GM23248 (cell line): ENCODE measurements around the gene ACACA. TPM values are rescaled to one million over a fixed set of nuclear protein-coding genes. Genes with fewer than 3 reads are reported as not detected.
A peak's percentile ranks its signal among the peaks of the same experiment; 100 is the strongest.

Experiments used
- DNase-seq: peaks from one replicate; pipeline ENCODE4 v3.0.0-alpha.2; 2015
- H2AFZ ChIP-seq: fragments of 200-600 bp; sonication (generic); 2 replicates; pipeline ENCODE4 v1.6.1; 2016; ENCODE audit warnings: antibody characterized with exemption
- H3F3A ChIP-seq: fragments of 200-600 bp; sonication (generic); 2 replicates; pipeline ENCODE4 v1.6.1; 2016; ENCODE audit warnings: mild to moderate bottlenecking, antibody characterized with exemption, mixed run types; ENCODE audit not compliant: insufficient read depth
- H3K27ac ChIP-seq: fragments of 200-600 bp; sonication (generic); 2 replicates; pipeline ENCODE4 v1.5.1; 2016; ENCODE audit warnings: mild to moderate bottlenecking
- H3K27me3 ChIP-seq: fragments of 200-600 bp; sonication (generic); replicated peaks from 2 replicates; pipeline ENCODE4 v1.6.1; 2016; ENCODE audit warnings: mild to moderate bottlenecking; ENCODE audit not compliant: insufficient read depth
- H3K36me3 ChIP-seq: fragments of 200-600 bp; sonication (generic); 2 replicates; pipeline ENCODE4 v1.6.1; 2016; ENCODE audit warnings: low read depth, mild to moderate bottlenecking
- H3K4me1 ChIP-seq: fragments of 200-600 bp; sonication (generic); 2 replicates; pipeline ENCODE4 v1.6.1; 2016; ENCODE audit warnings: mild to moderate bottlenecking; ENCODE audit not compliant: insufficient read depth
- H3K4me2 ChIP-seq: fragments of 200-600 bp; sonication (generic); one replicate; pipeline ENCODE4 v1.6.1; 2016; ENCODE audit warnings: mild to moderate bottlenecking; ENCODE audit not compliant: unreplicated experiment
- H3K4me3 ChIP-seq: fragments of 200-600 bp; sonication (generic); 2 replicates; pipeline ENCODE4 v1.5.1; 2016; ENCODE audit warnings: mild to moderate bottlenecking
- H3K79me2 ChIP-seq: fragments of 200-600 bp; sonication (generic); 2 replicates; pipeline ENCODE4 v1.6.1; 2016; ENCODE audit warnings: mild to moderate bottlenecking; ENCODE audit not compliant: insufficient read depth
- H3K9ac ChIP-seq: fragments of 200-600 bp; sonication (generic); 2 replicates; pipeline ENCODE4 v1.6.1; 2016; ENCODE audit warnings: mild to moderate bottlenecking
- H3K9me2 ChIP-seq: fragments of 200-600 bp; sonication (generic); 2 replicates; pipeline ENCODE4 v1.6.1; 2016; ENCODE audit warnings: mixed run types, mild to moderate bottlenecking, moderate library complexity; ENCODE audit not compliant: insufficient read depth
- H3K9me3 ChIP-seq: fragments of 200-600 bp; sonication (generic); one replicate; pipeline ENCODE4 v1.6.1; 2017; ENCODE audit warnings: low read depth
- H4K20me1 ChIP-seq: fragments of 200-600 bp; sonication (generic); 2 replicates; pipeline ENCODE4 v1.6.0; 2016; ENCODE audit not compliant: insufficient read depth
- EZH2 ChIP-seq: fragments of 200-600 bp; sonication (generic); IDR thresholded peaks from 2 replicates; pipeline ENCODE4 v1.6.1; 2018; ENCODE audit warnings: antibody characterized with exemption, mild to moderate bottlenecking; ENCODE audit not compliant: insufficient read depth, poor library complexity, severe bottlenecking
- EZH2phosphoT487 ChIP-seq: fragments of 200-600 bp; sonication (generic); IDR thresholded peaks from 2 replicates; pipeline ENCODE4 v1.6.1; 2018; ENCODE audit warnings: antibody characterized with exemption, moderate library complexity, mild to moderate bottlenecking, low read depth; ENCODE audit not compliant: insufficient read depth
- WGBS, 2 experiments: methylation state at CpG; one replicate each; pipeline ENCODE4 v1.1.6; 2015 to 2017; ENCODE audit warnings: low lambda C conversion rate in 2 of 2, low coverage in 1 of 2; ENCODE audit errors: missing lambda C conversion rate in 2 of 2; 5-methylcytosine and 5-hydroxymethylcytosine counted together
- in situ Hi-C: fragments of 300-500 bp; cut with MboI; formaldehyde crosslinking; loops from 2 replicates; pipeline ENCODE4 v1.15.0; 2020
- polyA plus RNA-seq: library from polyadenylated mRNA; unstranded; fragments of >200 nt; fragmentation: Nextera tagmentation; extraction: Ambion mirVana; gene quantifications from 2 replicates; pipeline ENCODE4 v1.2.1, GENCODE V29; 2016
- total RNA-seq: library from RNA; depleted of rRNA; stranded (reverse); fragments of >200 nt; shearing (Covaris generic); gene quantifications from 2 replicates; pipeline ENCODE4 v1.2.3, GENCODE V29; 2014

Gene ACACA
- total and polyA plus RNA-seq, 2 experiments from 2014 or later, result 10.2 to 21.9 TPM

- in situ Hi-C loops, result no loop called here
- Histone ChIP-seq H2AFZ (no peak overlapping the region), H3K9me2 (no peaks in the 10 kb centered on the region), H4K20me1 (no peaks in the 10 kb centered on the region), H3K4me3 (no peak overlapping the region), H3F3A (no peaks in the 10 kb centered on the region), H3K79me2 (peaks cover 39% of the 10 kb centered on the region), H3K4me1 (peaks cover 9% of the 10 kb centered on the region), H3K36me3 (no peaks in the 10 kb centered on the region), H3K9ac (no peak overlapping the region), H3K27me3 (no peaks in the 10 kb centered on the region), H3K27ac (no peak overlapping the region), H3K4me2 (no peak overlapping the region), H3K9me3 (no peaks in the 10 kb centered on the region)
- TF ChIP-seq EZH2 (no peak), EZH2phosphoT487 (no peak)
- no peak for DNase-seq
These were observed 6.1 kb downstream of the ACACA start for GRCh38 chr17:37400505-37400904.

DNA sequence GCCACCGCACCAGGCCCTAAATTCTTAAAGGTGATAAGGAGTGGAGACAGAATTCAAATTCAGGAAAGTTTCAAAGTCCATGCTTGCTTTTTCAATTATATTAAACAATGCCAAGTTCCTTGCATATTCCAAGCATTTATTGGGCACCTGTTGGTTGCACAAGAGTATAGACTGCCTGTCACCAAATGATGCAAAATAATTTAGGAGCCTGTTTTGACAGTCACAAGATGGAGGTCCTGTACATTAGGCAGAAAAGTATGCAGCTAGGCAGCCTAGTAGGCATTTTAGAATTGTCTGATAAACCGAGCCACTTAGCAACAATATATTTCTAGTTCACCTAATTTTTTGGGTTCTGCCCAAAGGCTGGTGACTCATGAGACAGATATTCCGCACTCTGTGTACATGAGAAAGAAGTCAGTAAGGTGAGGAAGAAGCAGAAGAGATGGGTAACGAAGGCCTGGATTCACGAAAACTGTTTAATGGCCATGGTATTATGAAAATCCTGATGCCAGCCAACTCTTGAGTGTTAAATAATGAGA lies 7.3 kb downstream of the ACACA start:
- DNase-seq, result no peak
- TF ChIP-seq EZH2phosphoT487 (no peak), EZH2 (no peak)
- H3K9me3 ChIP-seq, result no peaks in the 10 kb centered on the region
- no peaks in the 10 kb centered on the region for H3K9me2 ChIP-seq
- no peaks in the 10 kb centered on the region for H4K20me1 ChIP-seq
- H3K4me1 ChIP-seq, result no peaks in the 10 kb centered on the region
- no peak overlapping the region for H3K9ac ChIP-seq
- H3K4me2 ChIP-seq, result no peak overlapping the region
- WGBS, 2 experiments, result 84 to 87% methylated on average over 5 of the region's 5 CpGs
- H3K27ac ChIP-seq, result no peak overlapping the region
- in situ Hi-C loops, result no loop called here
- H2AFZ ChIP-seq, result no peak overlapping the region
- no peaks in the 10 kb centered on the region for H3F3A ChIP-seq
- H3K36me3 ChIP-seq, result no peaks in the 10 kb centered on the region
- no peak overlapping the region for H3K4me3 ChIP-seq
- H3K79me2 ChIP-seq, result peaks cover 27% of the 10 kb centered on the region
- H3K27me3 ChIP-seq, result no peaks in the 10 kb centered on the region

- Histone ChIP-seq H3K9me2 (no peaks in the 10 kb centered on the region), H3K79me2 (no peaks in the 10 kb centered on the region; the same call in 1 of the 2 replicates), H3K9me3 (no peaks in the 10 kb centered on the region), H2AFZ (no peak overlapping the region), H3K27me3 (no peaks in the 10 kb centered on the region), H3K4me1 (peaks cover 11% of the 10 kb centered on the region; the same call in 1 of the 2 replicates), H3K27ac (no peak overlapping the region), H4K20me1 (no peaks in the 10 kb centered on the region), H3K9ac (no peak overlapping the region), H3K4me2 (no peak overlapping the region), H3K36me3 (no peaks in the 10 kb centered on the region), H3K4me3 (no peak overlapping the region), H3F3A (peaks cover 17% of the 10 kb centered on the region)
- 81 to 86% methylated on average over 7 of the region's 7 CpGs for WGBS, 2 experiments
- DNase-seq, result no peak
- in situ Hi-C loops, result no loop called here
- TF ChIP-seq EZH2phosphoT487 (no peak), EZH2 (no peak)
These were observed 13.3 kb downstream of the ACACA start for GRCh38 chr17:37393352-37393751.

DNA sequence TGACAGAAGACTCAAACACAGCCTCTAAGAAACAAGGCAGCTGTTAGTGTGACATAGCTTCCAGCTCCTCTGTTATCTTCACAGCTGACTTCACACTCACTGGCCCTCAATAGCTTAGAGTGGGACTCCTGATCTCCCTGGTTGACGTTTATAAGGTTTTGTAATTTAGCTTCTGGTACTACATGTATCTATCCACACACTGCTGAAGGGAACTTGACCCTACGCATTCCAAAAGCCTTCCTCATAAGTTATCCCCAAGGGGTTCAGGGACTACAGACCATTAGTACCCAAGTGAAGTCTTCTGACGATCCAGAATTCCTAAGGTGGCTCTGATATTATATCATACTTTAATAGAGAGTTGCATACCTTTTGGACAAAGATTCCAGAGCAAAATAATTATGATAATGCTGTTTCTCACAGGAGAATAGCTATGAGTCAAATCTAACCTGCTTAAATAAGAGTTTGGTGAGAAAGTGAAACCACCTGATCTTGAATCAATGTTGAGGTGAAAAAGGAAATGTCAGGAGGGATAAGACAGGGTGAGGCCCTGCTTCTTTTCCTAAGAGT lies 14.5 kb downstream of the ACACA start:
- Histone ChIP-seq H3F3A (peaks cover 17% of the 10 kb centered on the region), H3K4me3 (no peak overlapping the region), H3K27ac (peak overlapping the region; percentile 1; the same call in 1 of the 2 replicates), H3K36me3 (no peaks in the 10 kb centered on the region), H2AFZ (no peak overlapping the region), H3K79me2 (no peaks in the 10 kb centered on the region; the same call in 1 of the 2 replicates), H4K20me1 (no peaks in the 10 kb centered on the region), H3K4me2 (peak overlapping the region; percentile 12), H3K9me3 (no peaks in the 10 kb centered on the region), H3K9ac (no peak overlapping the region), H3K27me3 (no peaks in the 10 kb centered on the region), H3K9me2 (no peaks in the 10 kb centered on the region), H3K4me1 (peaks cover 11% of the 10 kb centered on the region; the same call in 1 of the 2 replicates)
- TF ChIP-seq EZH2phosphoT487, result no peak
- no peak for TF ChIP-seq EZH2
- in situ Hi-C loops, result no loop called here
- DNase-seq, result peak; percentile 52
- 49 to 56% methylated on average over 3 of the region's 3 CpGs for WGBS, 2 experiments
